Right hindlimb (tissue), 1 donor: ENCODE results near the gene PRKG1.
A peak's percentile ranks its signal among the peaks of the same experiment; 100 is the strongest.

Source experiments
- DNase-seq: peaks from one replicate; pipeline ENCODE4 v3.0.0-alpha.2; 2018

The PRKG1 gene

DNA sequence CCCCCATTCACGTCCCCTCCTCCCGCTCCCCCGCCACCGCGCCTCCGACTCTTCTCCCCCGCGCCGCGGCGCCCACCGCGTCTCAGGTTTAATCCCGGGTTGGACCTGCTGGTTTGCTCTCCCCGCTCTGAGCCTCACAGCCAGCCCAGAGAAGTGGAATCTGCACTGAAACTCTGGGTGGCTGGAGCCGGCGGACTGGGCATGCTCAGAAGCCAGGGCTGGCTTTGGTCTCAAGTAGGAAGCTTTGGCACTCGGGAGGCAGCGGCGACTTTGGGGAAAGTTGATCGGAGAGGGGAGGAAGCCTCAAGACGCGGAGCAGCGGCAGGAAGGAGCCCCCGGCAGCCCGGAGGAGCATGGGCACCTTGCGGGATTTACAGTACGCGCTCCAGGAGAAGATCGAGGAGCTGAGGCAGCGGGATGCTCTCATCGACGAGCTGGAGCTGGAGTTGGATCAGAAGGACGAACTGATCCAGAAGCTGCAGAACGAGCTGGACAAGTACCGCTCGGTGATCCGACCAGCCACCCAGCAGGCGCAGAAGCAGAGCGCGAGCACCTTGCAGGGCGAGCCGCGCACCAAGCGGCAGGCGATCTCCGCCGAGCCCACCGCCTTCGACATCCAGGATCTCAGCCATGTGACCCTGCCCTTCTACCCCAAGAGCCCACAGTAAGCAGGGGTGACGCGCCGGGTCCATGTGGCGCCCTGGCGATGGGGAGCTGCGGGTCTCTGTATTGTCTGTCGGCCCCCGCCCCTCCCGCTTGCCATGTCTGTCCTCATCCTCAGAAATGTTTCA is at the start of gene PRKG1:
Gene PRKG1 (plus strand): TSS at position 250 of the 791 bp plus-strand sequence.
- DNase-seq: peak; percentile 89

DNA sequence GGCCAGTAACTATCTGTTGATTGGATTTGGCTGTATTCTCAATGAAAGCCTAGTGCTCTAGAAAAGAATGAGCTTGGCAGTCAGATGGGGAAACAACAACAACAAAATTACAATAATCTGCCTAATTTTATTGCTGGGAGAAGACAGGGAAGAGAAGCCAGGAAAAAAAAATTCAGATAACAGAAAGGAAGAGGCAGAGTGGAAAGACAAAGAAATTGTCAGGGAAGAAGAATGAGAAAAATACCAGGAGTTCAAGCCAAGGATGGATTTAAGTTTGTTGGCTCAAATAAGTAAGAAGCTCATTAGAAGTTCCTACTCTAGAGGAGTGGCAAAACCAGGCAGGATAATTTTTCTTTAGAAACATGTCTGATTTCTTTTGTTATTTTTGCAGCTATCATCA is 45.9 kb upstream of the PRKG1 start:
- no peak for DNase-seq

DNA sequence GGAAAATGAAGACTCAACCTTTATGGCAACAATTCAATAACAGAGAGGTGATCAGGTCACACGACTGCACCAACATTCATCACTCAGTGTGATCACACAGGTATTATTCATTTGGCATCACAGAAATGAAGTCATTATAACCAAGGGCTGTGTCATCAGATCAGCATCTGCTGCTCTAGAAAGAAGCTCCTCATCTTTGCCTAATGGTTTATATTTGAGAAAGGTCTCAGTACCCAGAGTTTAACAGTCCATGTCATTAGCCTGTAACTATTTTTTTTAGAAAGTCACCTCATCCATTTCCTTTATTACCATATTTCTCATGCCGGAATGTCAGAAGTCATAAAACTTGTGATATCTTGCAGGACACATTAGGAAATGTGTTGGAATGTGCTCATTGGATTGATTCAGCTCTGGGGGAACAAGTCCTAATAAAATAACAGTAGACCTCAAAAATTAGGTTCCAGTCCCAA is 45.1 kb upstream of the PRKG1 start:
- DNase-seq: no peak

DNA sequence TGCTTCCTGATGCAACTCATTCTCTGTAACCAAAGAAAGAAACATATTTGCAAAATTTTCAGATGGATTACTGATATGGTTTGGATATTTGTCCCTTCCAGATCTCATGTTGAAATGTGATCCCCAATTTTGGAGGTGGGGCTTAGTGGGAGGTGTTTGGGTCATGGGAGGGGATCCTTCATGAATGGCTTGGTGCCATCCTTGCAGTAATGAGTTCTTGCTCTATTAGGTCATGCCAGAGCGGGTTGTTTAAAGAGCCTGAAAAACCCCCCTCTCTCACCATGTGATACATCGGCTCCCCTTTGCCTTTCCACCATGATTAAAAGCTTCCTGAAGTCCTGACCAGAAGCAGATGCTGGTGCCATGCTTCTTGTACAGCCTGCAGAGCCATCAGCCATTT is 43.8 kb upstream of the PRKG1 start:
- DNase-seq: no peak

GRCh38 chr10:51031950-51032349 is 42.3 kb upstream of the PRKG1 start:
- peak; percentile 32 for DNase-seq

GRCh38 chr10:51034769-51035168 is 39.5 kb upstream of the PRKG1 start:
- DNase-seq: no peak

- DNase-seq: no peak
Observed at GRCh38 chr10:51035344-51035743, 38.9 kb upstream of the PRKG1 start.

DNA sequence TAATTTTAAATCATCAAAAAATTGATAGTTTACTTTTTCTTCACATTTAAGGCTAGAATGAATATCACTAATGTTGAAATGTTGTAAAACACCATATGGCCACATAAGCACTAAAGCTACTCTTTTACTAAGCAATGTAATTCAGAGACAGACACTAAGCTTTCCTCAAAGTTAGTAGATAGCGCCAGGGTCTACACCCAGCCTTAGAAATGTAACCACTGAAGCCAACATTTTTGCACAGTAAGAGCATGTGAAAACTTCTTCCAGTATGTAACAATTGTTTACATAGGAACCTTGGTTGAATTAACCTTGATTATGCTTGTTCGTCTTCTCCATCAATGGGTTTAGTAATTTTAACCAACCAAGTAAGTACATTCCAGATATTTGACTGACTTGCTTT is 28.4 kb upstream of the PRKG1 start:
- no peak for DNase-seq

GRCh38 chr10:51046654-51047053 is 27.6 kb upstream of the PRKG1 start:
- no peak for DNase-seq

- DNase-seq: no peak
Observed at GRCh38 chr10:51047857-51048256, 26.4 kb upstream of the PRKG1 start.

DNA sequence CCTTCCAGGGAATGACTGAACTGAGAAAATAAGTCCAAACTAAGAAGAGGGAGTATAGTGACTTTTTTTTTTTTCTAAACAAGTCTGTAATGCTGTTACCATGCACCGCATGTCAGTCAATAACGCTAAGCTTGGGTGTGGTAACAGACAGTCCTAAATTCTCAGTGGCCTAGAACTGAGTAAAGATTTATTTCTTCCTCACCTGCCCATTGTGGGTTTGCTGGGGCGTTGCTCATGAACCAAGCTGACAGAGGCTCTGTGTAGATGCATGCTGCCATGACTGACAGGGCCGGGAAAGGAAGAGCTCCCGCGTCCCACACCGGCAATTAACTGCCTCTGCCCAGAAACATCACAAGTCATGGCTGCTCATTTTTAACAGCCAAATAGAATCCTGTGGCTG is 25.5 kb upstream of the PRKG1 start:
- DNase-seq: no peak

- DNase-seq: no peak
Observed at GRCh38 chr10:51052163-51052562, 22.1 kb upstream of the PRKG1 start.

DNA sequence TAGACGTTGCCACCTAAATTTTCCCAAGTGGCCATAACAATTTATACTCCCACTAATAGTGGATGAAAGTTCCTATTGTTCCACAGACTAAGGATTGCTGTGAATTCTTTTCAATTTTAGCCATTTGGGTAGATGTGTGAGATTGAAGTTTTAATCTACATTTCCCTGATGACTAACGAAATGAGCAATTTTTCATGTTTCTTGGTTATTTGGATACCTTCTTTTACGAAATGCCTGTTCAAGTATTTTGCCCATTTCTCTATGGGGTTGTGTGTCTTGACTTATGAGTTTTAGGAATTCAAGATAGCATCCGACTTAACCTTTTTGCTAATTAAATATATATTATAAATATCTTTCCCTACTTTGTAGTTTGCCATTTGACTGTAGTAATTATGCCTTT is 16.4 kb upstream of the PRKG1 start:
- no peak for DNase-seq

- no peak for DNase-seq
Observed at GRCh38 chr10:51063166-51063565, 11.1 kb upstream of the PRKG1 start.

GRCh38 chr10:51063659-51064535 is 10.4 kb upstream of the PRKG1 start:
- DNase-seq: no peak

DNA sequence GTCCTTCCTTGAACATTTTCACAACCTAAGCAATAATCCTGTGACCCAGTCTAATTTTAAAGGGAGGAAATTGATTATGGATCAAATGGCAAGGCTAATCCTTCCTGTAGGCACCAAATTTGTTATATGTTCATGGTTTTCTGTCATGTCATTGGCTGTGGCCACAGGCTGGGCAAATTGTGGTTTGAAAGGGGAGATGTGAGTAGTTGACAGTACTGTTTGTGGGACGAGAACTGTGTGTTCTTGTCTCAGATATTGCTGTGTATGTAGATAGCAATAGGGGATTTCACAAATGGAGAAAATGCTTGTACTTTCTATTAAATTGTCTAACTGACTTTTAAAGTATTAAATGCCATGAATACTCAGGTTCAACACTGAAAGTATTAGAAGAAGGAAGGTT is 8.1 kb upstream of the PRKG1 start:
- no peak for DNase-seq

DNA sequence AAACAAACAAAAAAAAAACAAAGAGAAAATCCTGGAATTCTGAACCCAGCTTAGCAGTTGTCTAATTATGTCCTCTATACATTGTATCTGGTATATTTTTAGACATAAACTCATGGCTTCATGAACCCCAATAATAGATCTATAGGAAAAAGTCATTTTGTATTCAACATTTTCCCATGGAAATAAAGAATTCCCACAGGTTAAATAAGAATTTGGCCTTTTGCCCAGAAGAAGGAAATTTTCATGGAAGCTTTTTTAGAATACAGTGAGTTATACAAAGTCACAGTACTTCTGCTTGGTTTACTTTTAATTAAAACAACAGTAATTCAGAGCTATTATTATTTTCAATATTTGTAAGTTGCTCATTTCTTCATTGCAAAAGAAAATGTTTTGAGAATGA is 2.1 kb upstream of the PRKG1 start:
- DNase-seq: no peak

- no peak for DNase-seq
Observed at GRCh38 chr10:51072921-51073434, 1.3 kb upstream of the PRKG1 start.

DNA sequence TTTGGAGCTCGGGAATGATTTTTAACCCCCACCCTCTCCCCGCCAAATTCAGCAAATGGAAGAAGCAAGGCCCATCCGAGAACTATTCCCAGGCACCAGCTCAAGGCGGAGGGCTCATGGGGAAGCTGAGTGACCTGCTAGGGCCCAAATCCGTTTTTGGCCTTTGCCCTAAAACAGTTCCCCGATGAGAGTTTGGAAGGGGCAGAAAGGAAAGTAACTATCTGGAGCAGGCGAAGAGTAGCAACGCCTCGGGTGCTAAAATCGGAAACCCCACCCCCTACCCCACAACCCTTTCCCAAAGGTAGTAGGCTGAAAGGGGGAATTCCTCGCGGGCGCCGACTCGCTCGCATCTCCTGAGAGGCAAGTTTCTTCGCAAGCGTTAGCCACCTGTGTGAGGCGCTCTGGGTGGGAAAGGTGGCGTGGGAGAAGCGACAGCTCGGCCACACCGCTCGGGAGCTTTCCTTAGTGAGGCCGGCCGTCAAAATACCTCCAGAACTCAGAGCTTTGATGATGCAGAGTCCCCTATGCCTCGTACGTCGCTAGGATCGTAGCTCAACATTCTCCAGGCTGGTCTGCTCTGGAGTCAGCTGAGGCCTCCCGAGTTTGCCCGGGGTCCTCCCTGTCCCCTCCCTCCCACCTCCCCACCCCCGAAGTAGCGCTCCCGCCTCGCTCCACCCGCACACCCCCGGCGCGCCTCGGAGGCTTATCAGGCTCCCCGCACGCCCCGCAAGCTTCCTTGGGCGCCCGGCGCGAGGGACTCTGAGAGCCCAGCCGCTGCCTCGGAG is 642 bp upstream of the PRKG1 start:
- DNase-seq: no peak

DNA sequence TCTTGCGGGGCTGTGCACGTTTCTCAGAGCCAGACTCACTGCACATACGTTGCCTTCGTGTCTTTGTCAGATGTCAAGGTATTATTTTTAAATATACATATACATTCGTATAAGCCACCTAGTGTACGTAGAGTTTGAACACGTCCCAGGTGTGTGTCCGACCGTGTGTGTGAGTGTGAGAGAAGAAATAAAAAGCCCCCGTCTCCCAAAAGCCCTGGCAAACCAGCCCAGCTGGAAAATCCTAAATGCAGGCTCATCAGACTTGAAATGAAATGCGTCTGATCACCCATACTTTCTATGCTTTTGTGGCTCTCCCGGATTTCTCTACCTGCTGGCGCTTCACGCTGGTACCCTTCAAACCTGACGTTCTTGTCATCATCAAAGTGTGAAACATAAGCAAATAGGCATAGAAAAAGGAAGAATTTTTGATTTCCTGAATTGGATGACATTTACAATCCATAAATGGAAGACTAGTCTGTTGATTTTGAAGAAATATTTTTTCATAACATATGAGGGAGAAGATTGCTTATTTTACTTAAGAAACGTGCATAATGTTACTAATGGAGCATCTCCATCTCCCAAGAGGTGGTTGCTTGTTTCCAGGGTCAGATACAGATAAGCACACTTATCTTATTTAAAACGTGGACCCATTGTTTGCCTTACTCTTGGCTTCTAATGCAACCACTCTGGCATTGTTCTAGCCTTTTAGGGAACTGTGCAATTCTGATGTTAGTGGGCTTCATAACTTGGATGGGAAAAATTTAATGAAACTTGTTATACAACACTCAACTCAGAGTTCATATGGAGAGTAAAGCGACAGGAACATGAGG is 971 bp downstream of the PRKG1 start:
- peak; percentile 36 for DNase-seq

- DNase-seq: no peak
Observed at GRCh38 chr10:51075873-51076229, 1.6 kb downstream of the PRKG1 start.

DNA sequence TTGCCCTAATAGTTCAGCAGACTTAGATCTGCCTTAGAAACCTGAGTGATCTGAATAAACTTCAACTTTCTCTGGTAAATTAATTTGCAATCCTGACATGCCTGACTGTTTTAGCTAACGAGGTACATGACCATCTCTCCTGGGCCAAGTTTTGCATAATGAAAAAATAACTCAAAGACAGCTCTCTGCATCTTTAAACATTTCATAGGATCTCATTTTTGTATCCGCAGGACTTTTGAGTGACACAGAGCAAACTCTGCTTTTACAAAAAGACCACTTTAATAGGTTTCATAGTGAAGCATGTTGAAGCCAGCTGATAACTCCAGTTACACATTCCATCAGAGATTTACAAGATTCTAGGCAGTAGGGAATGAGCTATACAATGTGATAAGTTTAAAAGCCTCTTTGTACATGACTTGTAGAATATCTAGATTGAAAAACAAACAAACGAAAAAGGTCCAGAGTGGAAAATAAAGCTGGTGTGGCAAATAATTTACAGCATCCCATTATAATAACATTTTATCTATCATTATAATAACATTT is 2.1 kb downstream of the PRKG1 start:
- no peak for DNase-seq
